OCI-LY1 (cell line): Measurements from ENCODE around the gene LAMA3.

Source experiments
- EZH2 ChIP-seq: fragments of 200-600 bp; sonication (generic), shearing (Covaris generic); IDR thresholded peaks from 2 replicates; pipeline ENCODE4 v1.8.0; 2017; ENCODE audit warnings: borderline replicate concordance, mixed run types, mild to moderate bottlenecking, antibody characterized with exemption, low read length, moderate library complexity, mixed read lengths
- TF ChIP-seq, protein P1 (sequence below): fragments of 200-600 bp; sonication (generic), shearing (Covaris generic); IDR thresholded peaks from 2 replicates; pipeline ENCODE4 v1.5.1; 2017; ENCODE audit warnings: mild to moderate bottlenecking, antibody characterized with exemption, low read length, moderate library complexity, mixed read lengths

DNA sequence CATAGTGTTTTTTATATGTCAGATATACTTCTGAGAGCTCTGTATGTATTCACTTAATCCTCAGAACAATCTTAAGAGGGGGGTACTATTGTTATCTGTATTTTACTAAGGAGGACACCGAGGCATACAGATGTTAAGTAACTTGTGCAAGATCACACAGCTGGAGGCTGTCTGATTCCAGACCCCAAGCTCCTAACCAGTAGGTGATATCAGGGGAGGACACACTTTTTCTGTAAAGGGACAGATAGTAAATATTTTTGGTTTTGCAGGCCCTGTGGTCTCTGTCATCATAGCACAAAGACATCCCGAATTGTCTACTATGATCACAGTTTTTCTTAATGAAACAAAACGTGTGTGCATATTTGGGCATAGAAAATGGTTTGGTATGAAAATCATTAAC, 143.7 kb downstream of the LAMA3 start:
- TF ChIP-seq, protein P1, sequence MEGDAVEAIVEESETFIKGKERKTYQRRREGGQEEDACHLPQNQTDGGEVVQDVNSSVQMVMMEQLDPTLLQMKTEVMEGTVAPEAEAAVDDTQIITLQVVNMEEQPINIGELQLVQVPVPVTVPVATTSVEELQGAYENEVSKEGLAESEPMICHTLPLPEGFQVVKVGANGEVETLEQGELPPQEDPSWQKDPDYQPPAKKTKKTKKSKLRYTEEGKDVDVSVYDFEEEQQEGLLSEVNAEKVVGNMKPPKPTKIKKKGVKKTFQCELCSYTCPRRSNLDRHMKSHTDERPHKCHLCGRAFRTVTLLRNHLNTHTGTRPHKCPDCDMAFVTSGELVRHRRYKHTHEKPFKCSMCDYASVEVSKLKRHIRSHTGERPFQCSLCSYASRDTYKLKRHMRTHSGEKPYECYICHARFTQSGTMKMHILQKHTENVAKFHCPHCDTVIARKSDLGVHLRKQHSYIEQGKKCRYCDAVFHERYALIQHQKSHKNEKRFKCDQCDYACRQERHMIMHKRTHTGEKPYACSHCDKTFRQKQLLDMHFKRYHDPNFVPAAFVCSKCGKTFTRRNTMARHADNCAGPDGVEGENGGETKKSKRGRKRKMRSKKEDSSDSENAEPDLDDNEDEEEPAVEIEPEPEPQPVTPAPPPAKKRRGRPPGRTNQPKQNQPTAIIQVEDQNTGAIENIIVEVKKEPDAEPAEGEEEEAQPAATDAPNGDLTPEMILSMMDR, result no peak
- no peak for TF ChIP-seq EZH2
